HG02973 (cell line): ENCODE measurements around the gene DNMT1.
A peak's percentile ranks its signal among the peaks of the same experiment; 100 is the strongest.
"Not testable (repeated sequence)": the region's sequence is repeated elsewhere in the genome, so short reads cannot be mapped to it uniquely, and the experiment has no call there.

Source experiments
- ATAC-seq: cut with Tn5 transposase; IDR thresholded peaks from one replicate; pipeline ENCODE4 v1.9.1; 2021; ENCODE audit warnings: moderate library complexity; ENCODE audit not compliant: unreplicated experiment

The DNMT1 gene

DNA sequence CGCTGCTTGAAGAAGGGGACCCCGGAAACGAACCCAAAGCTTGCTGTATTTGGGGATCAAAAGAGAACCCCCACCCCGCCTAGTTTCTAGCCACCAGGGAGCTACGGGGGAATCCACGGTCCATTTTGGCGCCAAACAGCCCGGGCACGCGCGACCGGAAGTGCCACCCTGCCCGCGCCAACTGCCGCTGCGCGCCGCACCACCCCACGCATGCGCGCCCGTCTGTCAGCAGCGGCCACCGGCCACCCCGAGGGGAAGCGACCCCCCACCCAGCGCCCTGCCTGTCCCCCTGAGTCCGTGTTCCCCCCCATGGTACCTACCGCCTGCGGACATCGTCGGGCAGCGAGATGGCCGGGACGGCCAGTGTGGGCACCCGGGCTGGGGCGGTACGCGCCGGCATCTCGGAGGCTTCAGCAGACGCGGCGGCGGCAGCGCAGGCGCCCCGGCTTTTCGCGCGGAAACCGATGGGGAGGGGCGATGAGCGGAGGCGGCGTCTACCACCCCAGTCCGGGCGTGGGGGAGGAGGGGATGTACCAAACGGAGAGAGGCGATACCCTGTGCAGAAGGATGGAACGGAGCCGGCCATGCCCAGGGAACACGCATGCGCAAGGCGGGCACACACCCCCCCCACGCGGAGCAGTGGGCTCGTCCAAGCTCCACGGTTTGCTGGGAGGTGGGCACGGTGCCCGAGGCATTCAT is at the start of gene DNMT1:
Gene DNMT1, minus strand, starts transcription at position 454 of the 699 bp plus-strand sequence. Its CDS starts 54 bp downstream, at position 400.
- ATAC-seq: peak; percentile 79

DNA sequence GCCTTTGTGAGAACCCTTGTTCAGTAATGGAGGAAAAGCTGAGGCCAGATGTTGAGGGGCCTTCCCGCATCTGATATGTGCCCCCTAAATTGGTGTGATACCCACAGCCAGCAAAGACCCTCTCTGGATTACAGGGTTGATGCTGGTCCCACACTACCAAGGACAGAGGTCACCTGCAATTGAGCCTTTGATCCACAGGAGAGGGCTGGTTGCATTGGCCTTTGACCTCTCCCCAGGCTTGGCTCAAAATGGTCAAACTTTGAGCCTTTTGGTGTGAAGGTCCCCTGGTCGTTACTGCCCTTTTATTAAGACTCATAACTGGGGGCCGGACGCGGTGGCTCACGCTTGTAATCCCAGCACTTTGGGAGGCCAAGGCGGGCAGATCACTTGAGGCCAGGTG is 48.9 kb upstream of the DNMT1 start:
- ATAC-seq: no peak

DNA sequence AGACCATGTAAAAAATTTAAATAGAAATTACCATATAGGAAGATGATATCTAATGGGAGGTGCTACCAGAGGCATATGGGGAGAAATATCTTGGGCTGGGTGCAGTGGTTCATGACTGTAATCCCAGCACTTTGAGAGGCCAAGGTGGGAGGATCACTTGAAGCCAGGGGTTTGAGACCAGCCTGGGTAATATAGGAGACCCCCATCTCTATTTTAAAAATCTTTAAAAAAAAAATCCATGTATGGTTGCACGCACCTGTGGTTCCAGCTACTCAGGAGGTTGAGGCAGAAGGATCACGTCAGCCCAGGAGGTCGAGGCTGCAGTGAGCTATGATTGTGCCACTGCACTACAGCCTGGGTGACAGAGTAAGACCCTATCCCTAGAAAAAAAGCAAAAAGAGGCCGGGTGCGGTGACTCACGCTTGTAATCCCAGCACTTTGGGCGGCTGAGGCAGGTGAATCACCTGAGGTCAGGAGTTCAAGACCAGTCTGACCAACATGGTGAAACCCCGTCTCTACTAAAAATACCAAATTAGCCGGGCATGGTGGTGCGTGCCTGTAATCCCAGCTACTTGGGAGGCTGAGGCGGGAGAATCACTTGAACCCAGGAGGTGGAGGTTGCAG is 47.2 kb upstream of the DNMT1 start:
- ATAC-seq: not testable (repeated sequence)

DNA sequence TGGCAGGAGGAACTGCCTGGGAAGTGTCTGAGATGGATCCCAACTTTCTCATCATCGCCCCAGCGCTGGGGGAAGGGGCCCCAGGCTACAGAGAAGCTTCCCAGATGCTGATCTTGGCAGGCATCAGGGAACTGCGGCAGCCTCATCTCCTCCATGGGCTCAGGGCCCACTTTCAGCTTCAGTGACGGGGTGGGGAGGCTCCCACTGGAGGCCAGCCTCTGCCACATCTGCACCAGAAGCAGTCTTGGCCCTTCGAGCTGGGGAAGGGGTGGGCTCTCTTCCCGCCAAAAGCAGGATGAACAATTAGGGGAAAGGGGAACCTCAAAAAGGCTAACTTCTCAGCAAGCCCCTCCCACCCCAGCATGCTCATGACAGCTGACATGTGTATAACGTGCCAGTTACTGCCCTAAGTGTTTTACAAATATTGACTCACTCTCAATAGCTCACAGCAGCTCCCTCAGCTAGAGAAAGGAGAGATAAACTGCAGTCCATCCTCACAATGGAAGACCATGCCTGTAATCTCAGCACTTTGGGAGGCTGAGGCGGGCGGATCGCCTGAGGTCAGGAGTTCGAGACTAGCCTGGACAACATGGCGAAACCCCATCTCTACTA is 43.5 kb upstream of the DNMT1 start:
- no peak for ATAC-seq

DNA sequence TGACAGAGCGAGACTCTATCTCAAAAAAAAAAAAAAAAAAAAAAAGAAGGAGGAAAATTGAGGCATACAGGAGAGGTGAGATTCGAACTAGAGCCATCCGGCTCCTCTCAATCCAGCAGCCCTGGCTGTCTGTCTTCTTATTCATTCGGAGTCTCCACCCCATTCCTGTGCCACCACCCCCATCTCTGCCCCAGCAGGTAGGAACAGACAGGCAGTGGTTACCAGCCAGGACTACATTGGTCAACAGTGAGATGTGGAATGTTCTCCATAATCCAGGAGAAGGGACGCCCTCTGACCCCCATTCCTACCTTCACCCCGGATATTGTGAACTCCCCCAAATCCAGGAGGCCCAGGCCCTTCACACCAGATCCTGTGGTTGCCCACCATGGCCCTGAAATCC is 42.9 kb upstream of the DNMT1 start:
- ATAC-seq: no peak

DNA sequence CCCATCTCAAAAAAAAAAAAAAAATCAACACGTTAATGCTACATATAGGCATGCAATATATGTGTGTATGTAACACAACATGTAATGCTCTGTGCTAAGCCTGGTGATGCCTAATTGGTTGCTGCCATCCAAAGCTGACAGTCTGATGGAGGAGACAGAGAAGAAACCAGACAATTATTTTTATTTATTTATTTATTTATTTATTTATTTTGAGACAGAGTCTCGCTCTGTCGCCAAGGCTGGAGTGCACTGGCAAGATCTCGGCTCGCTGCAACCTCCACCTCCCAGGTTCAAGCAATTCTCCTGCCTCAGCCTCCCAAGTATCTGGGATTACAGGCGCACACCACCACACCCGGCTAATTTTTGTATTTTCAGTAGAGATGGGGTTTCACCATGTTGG is 40.7 kb upstream of the DNMT1 start:
- not testable (repeated sequence) for ATAC-seq

DNA sequence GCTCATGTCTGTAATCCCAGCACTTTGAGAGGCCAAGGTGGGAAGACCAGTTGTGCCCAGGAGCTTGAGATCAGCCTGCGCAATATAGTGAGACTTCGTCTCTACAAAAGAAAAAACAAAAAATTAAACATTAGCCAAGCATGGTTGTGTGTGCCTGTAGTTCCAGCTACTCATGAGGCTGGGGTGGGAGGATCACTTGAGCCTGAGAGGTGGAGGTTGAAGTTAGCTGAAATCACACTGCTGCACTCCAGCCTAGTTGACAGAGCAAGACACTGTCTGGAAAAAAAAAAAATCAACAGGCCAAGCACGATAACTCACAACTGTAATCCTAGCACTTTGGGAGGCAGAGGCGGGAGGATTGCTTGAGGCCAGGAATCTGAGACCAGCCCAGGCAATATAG is 40.2 kb upstream of the DNMT1 start:
- no peak for ATAC-seq

DNA sequence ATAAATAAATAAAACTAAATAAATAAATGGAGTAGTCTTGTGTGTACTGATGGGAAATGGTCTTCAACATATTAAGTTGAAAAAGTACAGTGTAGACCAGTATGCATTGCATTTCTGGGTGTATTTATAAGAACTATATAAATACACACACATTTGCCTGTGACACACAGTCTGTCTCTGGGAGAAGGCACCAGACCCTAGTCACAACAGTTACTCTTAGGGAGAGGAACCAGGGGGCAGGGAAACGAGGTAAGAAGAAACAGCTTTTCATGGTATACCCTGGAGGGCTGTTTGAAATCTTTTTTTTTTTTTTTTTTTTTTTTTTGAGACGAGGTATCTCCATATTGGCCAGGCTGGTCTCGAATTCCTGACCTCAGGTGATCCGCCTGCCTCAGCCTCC is 39.2 kb upstream of the DNMT1 start:
- ATAC-seq: no peak

DNA sequence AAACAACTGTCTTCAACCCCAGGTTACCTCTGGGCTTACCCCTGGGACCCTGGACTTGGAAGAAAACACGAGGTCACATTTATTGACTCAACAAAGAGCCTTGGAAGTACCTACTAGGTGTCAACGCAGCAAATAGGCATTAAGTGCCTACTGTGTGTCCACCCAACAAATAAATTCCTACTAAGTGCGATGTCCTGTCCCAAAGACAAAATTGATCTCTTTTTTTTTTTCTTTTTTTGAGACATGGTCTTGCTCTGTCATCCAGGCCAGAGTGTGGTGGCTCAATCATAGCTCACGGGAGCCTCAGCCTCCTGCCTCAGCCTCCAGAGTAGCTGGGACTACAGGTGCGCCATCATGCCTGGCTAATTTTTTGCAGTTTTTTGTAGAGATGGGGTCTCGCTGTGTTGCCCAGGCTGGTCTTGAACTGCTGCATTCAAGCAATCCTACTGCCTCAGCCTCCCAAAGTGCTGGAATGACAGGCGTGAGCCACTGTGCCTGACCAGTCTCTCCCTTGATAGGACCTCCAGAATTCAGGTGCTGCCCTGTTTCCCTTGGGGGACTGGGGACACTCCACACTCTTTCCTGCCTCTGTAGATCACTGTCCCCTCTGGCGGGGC is 37.0 kb upstream of the DNMT1 start:
- no peak for ATAC-seq

DNA sequence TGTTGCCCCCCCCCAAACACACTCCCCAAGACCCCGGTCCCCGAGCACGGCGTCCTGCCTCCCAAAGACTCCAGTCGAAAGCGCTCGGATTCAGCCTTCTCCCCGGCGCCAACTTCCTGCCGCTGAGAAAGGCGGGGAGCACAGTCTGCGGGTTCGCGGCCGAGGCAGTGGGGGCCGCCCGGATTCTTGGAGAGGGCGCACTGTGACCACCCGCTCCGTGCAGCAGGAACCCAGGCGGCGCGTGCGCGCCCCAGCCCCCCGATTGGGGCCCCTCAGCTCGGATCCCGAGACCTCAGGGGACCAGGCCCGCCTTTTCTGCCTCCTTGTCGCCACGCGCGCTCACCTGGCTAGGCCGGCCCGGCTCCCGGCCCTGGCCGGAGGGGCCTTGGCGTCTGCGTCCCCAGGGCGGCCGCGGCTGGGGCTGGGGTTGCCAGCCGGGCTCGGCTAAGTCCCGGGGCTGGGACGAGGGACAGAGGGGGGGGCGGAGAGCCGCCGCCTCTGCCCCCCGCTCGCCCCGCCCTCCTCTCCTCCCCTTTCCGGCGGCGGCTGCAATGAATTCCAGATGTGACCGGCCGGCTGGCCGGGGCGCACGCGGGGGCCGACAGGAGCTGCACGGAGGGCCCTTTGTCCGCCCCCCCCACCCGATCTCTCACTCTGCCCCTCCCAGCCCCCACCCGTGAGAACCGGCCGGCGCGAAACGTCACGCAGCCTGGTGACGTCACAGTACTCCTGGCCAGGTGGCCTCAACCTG is 36.3 kb upstream of the DNMT1 start, which contains the start of gene S1PR2:
Gene S1PR2, minus strand, starts transcription at position 471 of the 751 bp plus-strand sequence. CDS start 6,426 bp downstream, outside the sequence.
- peak; percentile 33 for ATAC-seq

DNA sequence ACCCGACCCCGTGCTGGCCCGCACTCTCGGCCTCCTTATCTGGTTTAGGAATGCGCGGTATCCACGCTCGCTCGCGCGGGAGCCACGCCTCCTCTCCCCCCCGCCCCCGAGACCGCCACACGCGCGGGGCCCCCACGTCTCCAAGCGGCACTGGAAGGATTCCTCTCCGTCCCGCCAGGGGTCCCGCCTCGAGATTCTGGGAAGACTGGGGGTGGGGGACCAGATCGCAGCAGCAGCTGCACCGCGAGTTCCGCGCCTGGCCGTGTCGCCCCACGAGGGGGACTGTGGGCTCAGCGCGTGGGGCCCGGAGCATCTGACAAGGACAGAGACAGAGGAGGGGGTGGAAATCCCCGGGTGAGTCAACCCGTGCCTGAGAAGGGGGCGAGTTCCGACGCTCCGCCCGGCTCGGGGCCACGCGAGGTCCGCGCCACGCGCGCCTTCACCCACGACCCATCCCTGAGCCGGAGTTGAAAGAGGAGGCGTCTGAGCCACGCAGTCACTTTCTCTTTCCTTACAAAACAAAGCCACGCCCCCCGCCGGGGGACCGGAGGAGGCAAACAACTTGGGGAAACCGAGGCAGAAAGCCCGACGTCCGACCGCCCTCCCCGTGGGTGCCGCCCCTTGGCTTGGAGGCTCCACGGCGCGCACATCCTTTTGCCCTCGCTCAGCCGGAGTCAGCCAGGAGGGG is 35.6 kb upstream of the DNMT1 start:
- no peak for ATAC-seq

DNA sequence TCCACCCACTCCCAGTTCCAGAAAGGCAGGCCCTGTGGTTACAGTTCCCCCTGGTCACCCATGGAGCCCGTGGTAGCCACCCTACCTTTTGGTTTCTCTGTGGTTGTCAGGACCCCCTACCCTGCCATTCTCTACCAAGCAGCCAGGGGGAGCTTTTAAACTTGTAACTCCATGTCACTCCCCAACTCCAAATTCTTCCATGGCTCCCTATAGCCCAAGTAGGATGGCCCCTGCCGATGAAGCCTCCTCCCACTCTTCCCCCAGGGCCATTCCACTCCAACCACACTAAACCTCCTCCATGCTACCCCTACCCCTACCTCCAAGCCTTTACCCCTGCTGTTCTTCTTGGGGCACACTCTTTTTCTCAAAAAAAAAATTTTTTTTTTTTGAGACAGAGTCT is 34.2 kb upstream of the DNMT1 start:
- ATAC-seq: no peak

DNA sequence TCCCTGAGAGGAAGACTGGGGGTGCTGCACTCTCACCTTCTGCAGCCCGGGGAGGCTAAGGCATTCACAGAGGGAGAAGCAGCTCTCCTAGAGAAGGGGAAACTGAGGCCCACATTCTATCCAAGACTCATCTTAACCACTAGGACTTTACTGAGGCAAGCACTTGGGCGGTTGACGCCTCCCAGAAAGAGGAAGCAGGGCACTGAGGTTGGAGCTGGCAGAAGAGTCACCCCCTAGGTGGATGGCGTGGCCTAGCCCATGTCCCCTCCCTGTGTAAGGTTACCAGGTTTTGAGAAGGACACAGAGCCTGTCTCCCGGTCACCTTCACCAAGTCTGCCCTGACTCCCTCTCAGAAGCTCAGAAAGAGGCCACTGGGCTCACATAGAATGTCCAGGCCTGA is 33.6 kb upstream of the DNMT1 start:
- ATAC-seq: no peak

DNA sequence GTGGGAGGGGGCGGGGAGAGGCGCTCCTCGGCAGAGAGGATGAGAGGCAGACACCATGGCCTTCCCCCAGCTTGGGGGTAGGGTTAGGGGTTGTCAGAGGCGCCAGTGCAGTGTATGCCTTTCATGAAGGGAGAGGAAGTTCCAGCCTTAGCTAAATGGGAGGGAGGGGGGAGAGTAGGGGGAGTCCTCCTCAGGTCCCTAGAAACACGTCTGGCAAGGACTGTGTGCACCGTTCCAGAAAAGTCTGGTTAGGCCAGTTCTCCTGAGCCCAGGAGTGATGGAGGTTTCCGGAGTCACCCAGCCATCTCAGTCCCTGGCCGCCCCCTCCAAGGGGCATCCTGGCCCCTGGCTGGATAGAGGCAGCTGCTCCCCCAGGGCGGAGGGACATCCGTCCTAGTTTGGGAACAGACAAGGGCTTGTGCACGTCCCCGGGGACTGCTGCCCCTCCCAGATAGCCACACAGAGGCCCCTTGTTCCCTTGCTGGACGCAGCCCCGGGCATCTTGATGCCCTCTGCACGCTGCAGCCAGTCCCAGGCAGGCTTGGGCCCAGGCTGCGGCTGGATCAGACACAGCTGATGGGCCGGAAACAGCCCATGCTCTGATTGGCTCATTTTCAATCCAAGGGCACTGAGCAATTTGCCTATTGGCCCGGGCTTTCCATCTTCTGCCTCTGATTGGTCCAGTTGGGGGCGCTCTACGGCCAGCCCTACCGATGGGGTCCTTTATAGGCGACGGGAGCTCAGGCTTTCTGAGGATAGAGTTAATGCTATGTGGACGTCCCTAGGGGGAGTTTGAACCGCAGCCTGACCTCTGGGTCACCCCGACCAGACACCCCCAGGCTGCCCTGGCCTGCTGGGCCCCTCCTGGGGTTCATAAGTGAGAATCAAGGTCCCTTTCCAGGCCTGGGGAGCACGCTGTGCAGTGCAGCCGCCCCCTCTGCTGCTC is 32.5 kb upstream of the DNMT1 start:
- ATAC-seq: no peak

DNA sequence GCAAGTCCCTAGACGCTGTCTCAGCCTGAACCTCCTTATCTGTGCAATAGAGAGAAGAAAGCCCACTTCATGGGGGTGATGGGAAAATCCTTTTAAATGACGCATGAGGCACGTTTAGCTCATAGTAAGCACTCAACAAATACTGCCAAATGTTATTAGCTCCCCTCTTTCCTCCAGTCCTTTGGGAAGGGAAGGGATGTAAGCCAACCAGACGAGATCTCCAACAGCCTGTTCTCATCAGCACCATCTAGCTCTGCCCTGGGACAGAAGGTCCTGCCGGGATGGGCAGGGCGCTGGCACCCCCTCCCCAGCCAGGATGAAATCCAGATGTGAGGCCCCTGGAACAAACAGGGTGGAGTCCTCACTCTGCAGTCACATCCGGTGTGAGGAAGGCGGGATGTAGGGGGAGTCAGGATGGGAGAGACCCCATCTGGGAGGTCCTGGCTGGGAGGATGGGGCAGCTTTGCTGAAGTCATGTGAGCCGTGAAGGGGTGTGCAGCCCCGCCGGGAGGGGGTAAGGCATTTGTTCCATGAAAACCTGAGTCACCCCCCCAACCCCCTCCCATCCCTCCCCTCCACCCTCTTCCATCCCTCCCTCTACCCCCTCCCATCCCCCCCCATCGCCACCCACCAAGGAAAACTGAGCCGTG is 31.7 kb upstream of the DNMT1 start:
- ATAC-seq: no peak

DNA sequence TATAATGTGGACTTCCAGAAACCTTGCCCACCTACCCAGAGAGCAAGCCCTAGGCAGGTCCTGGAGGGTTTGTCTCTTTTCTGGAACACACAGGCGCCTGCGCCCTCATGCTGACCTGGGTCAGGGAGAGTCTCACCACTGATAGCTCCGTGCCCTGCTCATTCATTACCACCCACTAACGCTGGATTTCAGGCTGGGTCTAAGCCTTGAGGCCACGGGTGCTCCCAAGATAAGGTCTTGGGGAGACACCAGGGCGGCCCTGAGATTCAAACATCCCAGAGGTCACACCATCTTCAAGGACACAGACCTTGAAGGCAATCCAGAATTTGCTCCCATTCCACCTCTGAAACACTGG is 31.2 kb upstream of the DNMT1 start:
- ATAC-seq: no peak

DNA sequence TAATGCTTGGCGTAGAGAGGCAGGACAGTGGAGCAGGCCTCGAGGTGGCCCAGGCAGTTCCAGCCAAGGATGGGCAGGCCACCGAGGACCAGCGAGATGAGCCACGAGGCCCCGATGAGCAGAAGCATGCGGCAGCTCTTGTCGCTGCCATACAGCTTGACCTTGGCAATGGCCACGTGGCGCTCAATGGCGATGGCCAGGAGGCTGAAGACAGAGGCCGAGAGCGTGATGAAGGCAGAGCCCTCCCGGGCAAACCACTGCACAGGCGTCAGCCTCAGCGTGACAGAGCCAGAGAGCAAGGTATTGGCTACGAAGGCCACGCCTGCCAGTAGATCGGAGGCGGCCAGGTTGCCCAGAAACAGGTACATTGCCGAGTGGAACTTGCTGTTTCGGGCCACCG is 29.6 kb upstream of the DNMT1 start:
- ATAC-seq: no peak

DNA sequence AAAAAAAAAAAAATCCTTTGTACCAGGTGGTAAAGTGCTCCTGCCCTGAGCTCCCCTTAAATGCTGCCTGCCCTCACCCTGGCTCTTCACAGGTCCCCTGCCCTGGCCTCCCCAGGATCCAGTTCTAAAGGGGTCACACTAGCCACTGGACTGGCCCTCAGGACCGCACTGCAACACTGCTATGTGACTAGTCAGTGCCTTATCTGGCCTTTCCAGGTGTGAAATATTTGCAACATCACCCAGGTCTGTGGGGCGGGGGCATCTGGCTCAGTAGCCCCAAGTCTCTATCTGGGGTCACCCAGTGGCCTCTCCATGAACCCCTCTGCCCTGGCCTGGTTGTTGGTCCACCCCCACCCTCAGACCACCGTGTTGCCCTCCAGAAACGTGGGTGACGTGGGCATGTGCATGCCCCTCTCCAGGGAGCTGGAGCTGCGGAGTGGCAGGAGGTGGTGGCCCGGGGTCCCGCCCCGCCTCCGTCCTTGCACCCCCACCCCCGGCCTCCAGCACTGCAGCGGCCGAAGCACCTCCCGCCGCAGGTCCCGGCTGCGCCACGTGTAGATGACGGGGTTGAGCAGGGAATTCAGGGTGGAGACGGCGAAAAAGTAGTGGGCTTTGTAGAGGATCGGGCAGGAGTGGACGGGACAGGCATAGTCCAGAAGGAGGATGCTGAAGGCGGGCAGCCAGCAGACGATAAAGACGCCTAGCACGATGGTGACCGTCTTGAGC is 28.9 kb upstream of the DNMT1 start:
- ATAC-seq: no peak
